ENCODE measurements around the gene KRT72.

KRT72 gene

DNA sequence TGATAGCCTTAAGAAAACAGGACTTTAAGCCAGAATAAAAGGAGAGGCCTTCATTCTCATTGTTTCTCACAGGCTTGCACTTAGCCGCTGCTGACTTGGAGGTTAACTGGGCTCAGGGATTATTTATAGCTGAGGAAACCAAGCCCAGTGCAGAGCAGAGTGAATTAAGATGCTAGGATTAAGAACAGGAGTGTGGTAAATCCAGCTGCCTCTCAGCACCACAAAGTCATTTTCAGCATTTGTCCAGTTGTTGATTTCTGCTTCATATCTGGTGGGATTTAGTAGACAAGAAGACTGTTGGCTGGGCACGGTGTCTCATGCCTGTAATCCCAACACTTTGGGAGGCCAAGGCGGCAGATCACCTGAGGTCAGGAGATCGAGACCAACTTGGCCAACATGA, 31.4 kb upstream of the KRT72 start:
- Histone ChIP-seq H3K4me1 (ENCODE audit: low read length) (peaks cover 5% of the 10 kb centered on the region; the same call in 1 of the 2 replicates), H3K4me3 (ENCODE audit: low read length) (no peak overlapping the region), H3K9me3 (ENCODE audit: insufficient read depth, low read length) (no peaks in the 10 kb centered on the region), H3K4me2 (ENCODE audit: low read length) (no peak overlapping the region), H3K27ac (ENCODE audit: low read length) (no peak overlapping the region), H3K9ac (ENCODE audit: low read length) (no peak overlapping the region), H3K27me3 (ENCODE audit: low read depth, low read length) (peaks cover 16% of the 10 kb centered on the region; the same call in 1 of the 2 replicates), H4K20me1 (ENCODE audit: insufficient read depth, low read length) (no peaks in the 10 kb centered on the region), H2AFZ (ENCODE audit: low read depth, low read length) (no peak overlapping the region), H3K79me2 (ENCODE audit: low read length) (no peaks in the 10 kb centered on the region), H3K36me3 (replicated peaks; ENCODE audit: low read depth, low read length) (no peaks in the 10 kb centered on the region)
- TF ChIP-seq EZH2phosphoT487 (IDR thresholded peaks at IDR 0.05; ENCODE audit: low read depth), result no peak
- TF ChIP-seq, protein P1, sequence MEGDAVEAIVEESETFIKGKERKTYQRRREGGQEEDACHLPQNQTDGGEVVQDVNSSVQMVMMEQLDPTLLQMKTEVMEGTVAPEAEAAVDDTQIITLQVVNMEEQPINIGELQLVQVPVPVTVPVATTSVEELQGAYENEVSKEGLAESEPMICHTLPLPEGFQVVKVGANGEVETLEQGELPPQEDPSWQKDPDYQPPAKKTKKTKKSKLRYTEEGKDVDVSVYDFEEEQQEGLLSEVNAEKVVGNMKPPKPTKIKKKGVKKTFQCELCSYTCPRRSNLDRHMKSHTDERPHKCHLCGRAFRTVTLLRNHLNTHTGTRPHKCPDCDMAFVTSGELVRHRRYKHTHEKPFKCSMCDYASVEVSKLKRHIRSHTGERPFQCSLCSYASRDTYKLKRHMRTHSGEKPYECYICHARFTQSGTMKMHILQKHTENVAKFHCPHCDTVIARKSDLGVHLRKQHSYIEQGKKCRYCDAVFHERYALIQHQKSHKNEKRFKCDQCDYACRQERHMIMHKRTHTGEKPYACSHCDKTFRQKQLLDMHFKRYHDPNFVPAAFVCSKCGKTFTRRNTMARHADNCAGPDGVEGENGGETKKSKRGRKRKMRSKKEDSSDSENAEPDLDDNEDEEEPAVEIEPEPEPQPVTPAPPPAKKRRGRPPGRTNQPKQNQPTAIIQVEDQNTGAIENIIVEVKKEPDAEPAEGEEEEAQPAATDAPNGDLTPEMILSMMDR (IDR thresholded peaks at IDR 0.05; ENCODE audit: low read depth, low read length), result no peak

DNA sequence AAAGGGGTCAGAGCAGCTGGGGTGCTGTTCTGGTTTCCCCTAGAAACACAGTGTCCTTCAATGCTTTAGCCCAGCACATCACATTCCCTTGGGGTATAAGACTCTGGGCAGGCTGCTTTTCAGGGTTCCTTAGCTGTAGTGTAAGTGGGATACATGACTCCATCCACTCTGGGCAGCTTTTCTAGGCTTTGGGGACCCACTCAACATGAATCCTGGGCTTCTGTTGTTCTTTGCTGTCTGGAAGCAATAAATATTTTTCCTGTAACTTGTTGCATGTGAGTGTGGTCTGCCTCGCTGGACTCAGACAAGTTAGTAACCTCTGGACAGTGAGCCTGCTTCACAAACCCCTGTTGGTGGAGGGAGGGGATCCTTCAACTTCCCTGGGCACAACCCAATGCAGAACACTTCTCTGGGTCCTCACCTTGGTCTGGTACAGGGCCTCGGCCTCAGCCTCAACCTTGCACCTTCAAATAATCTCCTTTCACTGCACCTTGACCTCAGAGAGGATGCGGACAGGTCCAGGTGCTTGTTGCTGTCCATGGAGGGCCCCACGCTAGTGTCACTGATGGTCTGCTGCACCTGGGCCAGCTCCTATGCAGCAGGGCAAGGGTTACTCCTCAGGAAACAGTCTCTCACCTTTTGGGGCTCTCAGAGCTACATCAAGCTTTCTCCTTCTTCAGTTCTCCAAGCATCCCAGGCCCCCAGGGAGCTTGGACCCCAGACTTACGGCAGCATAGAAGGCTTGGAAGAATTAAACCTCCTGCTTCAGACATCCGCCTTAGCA, 30.6 kb upstream of the KRT72 start:
- Histone ChIP-seq H2AFZ (ENCODE audit: low read depth, low read length) (no peak overlapping the region), H4K20me1 (ENCODE audit: insufficient read depth, low read length) (no peaks in the 10 kb centered on the region), H3K4me1 (ENCODE audit: low read length) (peaks cover 5% of the 10 kb centered on the region; the same call in 1 of the 2 replicates), H3K36me3 (replicated peaks; ENCODE audit: low read depth, low read length) (no peaks in the 10 kb centered on the region), H3K9me3 (ENCODE audit: insufficient read depth, low read length) (no peaks in the 10 kb centered on the region), H3K9ac (ENCODE audit: low read length) (no peak overlapping the region), H3K4me2 (ENCODE audit: low read length) (no peak overlapping the region), H3K27me3 (ENCODE audit: low read depth, low read length) (peaks cover 16% of the 10 kb centered on the region), H3K4me3 (ENCODE audit: low read length) (no peak overlapping the region), H3K79me2 (ENCODE audit: low read length) (no peaks in the 10 kb centered on the region), H3K27ac (ENCODE audit: low read length) (no peak overlapping the region)
- TF ChIP-seq, protein P1 (IDR thresholded peaks at IDR 0.05; ENCODE audit: low read depth, low read length), result no peak
- no peak for TF ChIP-seq EZH2phosphoT487 (IDR thresholded peaks at IDR 0.05; ENCODE audit: low read depth)

DNA sequence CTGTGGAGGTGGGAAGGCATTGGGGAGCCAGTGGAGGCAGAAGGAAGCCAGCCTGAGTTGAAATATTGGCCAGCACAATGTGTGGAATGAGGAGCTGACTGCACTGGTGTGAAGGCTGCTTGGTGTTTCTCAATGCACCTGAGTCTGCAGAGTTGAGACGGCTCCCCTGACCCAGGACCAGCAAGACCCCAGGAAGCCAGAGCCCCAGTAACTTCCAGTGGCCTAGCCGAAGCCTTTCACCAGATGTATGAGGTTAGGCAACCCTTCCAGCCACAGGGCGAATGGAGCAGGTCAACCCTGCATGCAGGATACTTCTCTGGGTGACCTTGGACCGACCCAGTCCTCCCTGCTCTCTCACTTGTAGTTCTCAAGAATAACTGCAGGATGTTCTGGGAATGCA, 30.0 kb upstream of the KRT72 start:
- no peak for TF ChIP-seq EZH2phosphoT487 (IDR thresholded peaks at IDR 0.05; ENCODE audit: low read depth)
- TF ChIP-seq, protein P1 (IDR thresholded peaks at IDR 0.05; ENCODE audit: low read depth, low read length), result no peak
- H3K9ac ChIP-seq (ENCODE audit: low read length), result no peak overlapping the region
- no peaks in the 10 kb centered on the region for H3K79me2 ChIP-seq (ENCODE audit: low read length)
- no peak overlapping the region for H3K27ac ChIP-seq (ENCODE audit: low read length)
- H3K27me3 ChIP-seq (ENCODE audit: low read depth, low read length), result peaks cover 19% of the 10 kb centered on the region
- H3K9me3 ChIP-seq (ENCODE audit: insufficient read depth, low read length), result no peaks in the 10 kb centered on the region
- H3K36me3 ChIP-seq (replicated peaks; ENCODE audit: low read depth, low read length), result no peaks in the 10 kb centered on the region
- H3K4me2 ChIP-seq (ENCODE audit: low read length), result no peak overlapping the region
- peaks cover 5% of the 10 kb centered on the region; the same call in 1 of the 2 replicates for H3K4me1 ChIP-seq (ENCODE audit: low read length)
- no peak overlapping the region for H3K4me3 ChIP-seq (ENCODE audit: low read length)
- no peaks in the 10 kb centered on the region for H4K20me1 ChIP-seq (ENCODE audit: insufficient read depth, low read length)
- no peak overlapping the region for H2AFZ ChIP-seq (ENCODE audit: low read depth, low read length)

DNA sequence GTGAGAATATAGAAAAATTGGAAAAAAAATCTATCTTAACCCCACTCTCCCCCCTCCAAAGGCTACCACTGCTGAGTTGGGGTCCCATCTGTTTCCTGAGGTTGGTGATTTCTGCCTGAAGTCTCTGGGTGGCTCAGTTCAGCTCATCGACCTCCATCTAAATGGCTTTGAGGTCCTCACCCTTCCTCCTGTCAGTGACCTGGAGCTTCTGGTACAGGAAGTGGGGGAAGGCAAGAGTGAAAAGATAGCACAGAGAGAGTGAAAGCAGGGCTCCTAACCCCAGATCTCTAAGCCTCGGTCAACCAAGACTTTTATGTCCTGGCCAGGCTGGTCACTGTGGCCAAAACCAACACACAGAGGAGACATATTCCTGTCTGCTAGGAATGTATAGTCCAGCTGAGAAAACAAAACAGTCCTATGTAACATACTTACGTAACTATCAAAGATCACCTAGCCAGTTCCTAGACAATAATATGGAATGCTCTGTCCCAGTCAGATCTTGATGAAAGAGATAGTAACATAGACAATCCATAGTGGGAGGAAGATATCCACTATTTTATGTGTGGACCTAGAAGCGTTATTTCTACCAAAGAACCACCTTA, 29.4 kb upstream of the KRT72 start:
- no peak overlapping the region for H3K9ac ChIP-seq (ENCODE audit: low read length)
- no peak overlapping the region for H2AFZ ChIP-seq (ENCODE audit: low read depth, low read length)
- no peak overlapping the region for H3K27ac ChIP-seq (ENCODE audit: low read length)
- peaks cover 5% of the 10 kb centered on the region; the same call in 1 of the 2 replicates for H3K4me1 ChIP-seq (ENCODE audit: low read length)
- no peak overlapping the region for H3K4me2 ChIP-seq (ENCODE audit: low read length)
- no peaks in the 10 kb centered on the region for H4K20me1 ChIP-seq (ENCODE audit: insufficient read depth, low read length)
- TF ChIP-seq, protein P1 (IDR thresholded peaks at IDR 0.05; ENCODE audit: low read depth, low read length), result no peak
- no peaks in the 10 kb centered on the region for H3K36me3 ChIP-seq (replicated peaks; ENCODE audit: low read depth, low read length)
- H3K27me3 ChIP-seq (ENCODE audit: low read depth, low read length), result peaks cover 24% of the 10 kb centered on the region
- H3K9me3 ChIP-seq (ENCODE audit: insufficient read depth, low read length), result no peaks in the 10 kb centered on the region
- no peak overlapping the region for H3K4me3 ChIP-seq (ENCODE audit: low read length)
- no peaks in the 10 kb centered on the region for H3K79me2 ChIP-seq (ENCODE audit: low read length)

Data from OCI-LY3 (cell line).